Cardiac muscle cell (in vitro differentiated cells and primary cell): ENCODE results near the gene PMS1. TPM values are rescaled to one million over a fixed set of nuclear protein-coding genes. Genes with fewer than 3 reads are reported as not detected.
"Not testable (repeated sequence)": the region's sequence is repeated elsewhere in the genome, so short reads cannot be mapped to it uniquely, and the experiment has no call there.

Experiments
- DNase-seq, 2 donors: peaks; one replicate each; pipeline versions ENCODE4 v3.0.0 to v3.0.0-alpha.2; 2010 to 2017; ENCODE audit warnings: low read depth in 1 of 2, low spot score in 1 of 2
- H3K27ac ChIP-seq: fragments of 200-600 bp; sonication (generic); 2 replicates; pipeline ENCODE4 v1.5.1; 2016
- H3K27me3 ChIP-seq: fragments of 200-600 bp; sonication (generic); 2 replicates; pipeline ENCODE4 v1.6.0; 2016; ENCODE audit warnings: control low read depth
- H3K36me3 ChIP-seq: fragments of 200-600 bp; sonication (generic); 2 replicates; pipeline ENCODE4 v1.5.1; 2016; ENCODE audit warnings: control low read depth
- H3K4me1 ChIP-seq: fragments of 200-600 bp; sonication (generic); 2 replicates; pipeline ENCODE4 v1.8.1; 2017; ENCODE audit warnings: low read depth, mild to moderate bottlenecking, mixed run types
- H3K4me3 ChIP-seq: fragments of 200-600 bp; sonication (generic); 2 replicates; pipeline ENCODE4 v1.5.1; 2016; ENCODE audit warnings: mild to moderate bottlenecking
- H3K9me3 ChIP-seq: fragments of 200-600 bp; sonication (generic); 2 replicates; pipeline ENCODE4 v1.5.1; 2017; ENCODE audit warnings: low read depth, mild to moderate bottlenecking, control low read depth
- CTCF ChIP-seq: IDR thresholded peaks from 2 replicates; pipeline ENCODE4 v1.5.1; 2012; ENCODE audit warnings: low read depth, mild to moderate bottlenecking, low read length
- polyA plus RNA-seq: library from polyadenylated mRNA; unstranded; fragments of >200 nt; fragmentation: Nextera tagmentation; extraction: Ambion mirVana; gene quantifications from 2 replicates; pipeline ENCODE4 v1.2.1, GENCODE V29; 2016
- total RNA-seq: library from RNA; depleted of rRNA; stranded (reverse); fragments of >200 nt; gene quantifications from 2 replicates; pipeline ENCODE4 v1.2.3, GENCODE V29; 2016

The PMS1 gene
- total and polyA plus RNA-seq, 2 experiments from 2014 or later: 16.5 to 23.6 TPM

- no peaks in the 10 kb centered on the region for H3K4me1 ChIP-seq
- no peaks in the 10 kb centered on the region for H3K27me3 ChIP-seq
- H3K4me3 ChIP-seq: no peak overlapping the region
- no peak overlapping the region for H3K27ac ChIP-seq
- no peak for DNase-seq
- peaks cover 4% of the 10 kb centered on the region for H3K36me3 ChIP-seq
- H3K9me3 ChIP-seq: no peaks in the 10 kb centered on the region
- TF ChIP-seq CTCF: no peak
These were observed 95.4 kb downstream of the PMS1 start for GRCh38 chr2:189879716-189880081.

GRCh38 chr2:189880429-189880828 is 96.2 kb downstream of the PMS1 start:
- Histone ChIP-seq H3K27ac (no peak overlapping the region), H3K4me3 (no peak overlapping the region), H3K27me3 (no peaks in the 10 kb centered on the region), H3K4me1 (no peaks in the 10 kb centered on the region), H3K36me3 (peaks cover 4% of the 10 kb centered on the region), H3K9me3 (no peaks in the 10 kb centered on the region)
- peak in 1 of 2 donors; percentile 3 for DNase-seq
- no peak for TF ChIP-seq CTCF

GRCh38 chr2:189880832-189881492 is 96.7 kb downstream of the PMS1 start:
- Histone ChIP-seq H3K4me3 (no peak overlapping the region), H3K9me3 (no peaks in the 10 kb centered on the region), H3K36me3 (peaks cover 4% of the 10 kb centered on the region), H3K4me1 (no peaks in the 10 kb centered on the region), H3K27me3 (no peaks in the 10 kb centered on the region), H3K27ac (no peak overlapping the region)
- TF ChIP-seq CTCF: no peak
- no peak for DNase-seq

GRCh38 chr2:189885368-189885767 is 101.1 kb downstream of the PMS1 start:
- Histone ChIP-seq H3K27ac (no peak overlapping the region), H3K27me3 (no peaks in the 10 kb centered on the region), H3K36me3 (no peaks in the 10 kb centered on the region), H3K4me3 (no peak overlapping the region), H3K9me3 (no peaks in the 10 kb centered on the region), H3K4me1 (no peaks in the 10 kb centered on the region)
- DNase-seq: no peak
- no peak for TF ChIP-seq CTCF

GRCh38 chr2:189892546-189893294 is 108.5 kb downstream of the PMS1 start:
- DNase-seq, H3K36me3 ChIP-seq, H3K9me3 ChIP-seq, H3K4me1 ChIP-seq, H3K27me3 ChIP-seq, H3K4me3 ChIP-seq, H3K27ac ChIP-seq: not testable (repeated sequence)

GRCh38 chr2:189896809-189897208 is 112.6 kb downstream of the PMS1 start:
- Histone ChIP-seq H3K36me3 (no peaks in the 10 kb centered on the region), H3K27me3 (no peaks in the 10 kb centered on the region), H3K27ac (no peak overlapping the region), H3K4me1 (no peaks in the 10 kb centered on the region), H3K9me3 (no peaks in the 10 kb centered on the region), H3K4me3 (no peak overlapping the region)
- TF ChIP-seq CTCF: no peak
- no peak for DNase-seq
